ENCODE measurements around the gene IFNL2. TPM values are rescaled to one million over a fixed set of nuclear protein-coding genes. Genes with fewer than 3 reads are reported as not detected.
"Not testable (repeated sequence)": the region's sequence is repeated elsewhere in the genome, so short reads cannot be mapped to it uniquely, and the experiment has no call there.

Gene IFNL2
- total and polyA plus RNA-seq, 4 donors = not detected

GRCh38 chr19:39303373-39304184 lies 35.4 kb downstream of the IFNL2 start:
- Histone ChIP-seq H3K27me3 (ENCODE audit: control insufficient read depth, insufficient read depth, low read length) (peaks cover 21% of the 10 kb centered on the region), H3K36me3 (ENCODE audit: control insufficient read depth, insufficient read depth, low read length) (peaks cover 17% of the 10 kb centered on the region), H3K27ac (ENCODE audit: low read depth, low read length) (no peak overlapping the region), H3K4me1 (ENCODE audit: control insufficient read depth, insufficient read depth, low read length) (peaks cover 24% of the 10 kb centered on the region), H3K9me3 (ENCODE audit: control insufficient read depth, insufficient read depth, low read length) (no peaks in the 10 kb centered on the region), H3K4me3 (ENCODE audit: low read depth, low read length) (no peak overlapping the region)
- WGBS (ENCODE audit: insufficient coverage) = 58% methylated on average over 4 of the region's 10 CpGs
- no peak for DNase-seq (ENCODE audit: low read depth in 4 of 6, low spot score in 6 of 6)

GRCh38 chr19:39304185-39304513 lies 36.0 kb downstream of the IFNL2 start:
- peaks cover 25% of the 10 kb centered on the region for H3K4me1 ChIP-seq (ENCODE audit: control insufficient read depth, insufficient read depth, low read length)
- DNase-seq (ENCODE audit: low read depth in 4 of 6, low spot score in 6 of 6) = no peak
- peaks cover 25% of the 10 kb centered on the region for H3K27me3 ChIP-seq (ENCODE audit: control insufficient read depth, insufficient read depth, low read length)

GRCh38 chr19:39304701-39305571 lies 36.7 kb downstream of the IFNL2 start:
- DNase-seq (ENCODE audit: low read depth in 4 of 6, low spot score in 6 of 6) = no peak
- H3K9me3 ChIP-seq (ENCODE audit: control insufficient read depth, insufficient read depth, low read length) = no peaks in the 10 kb centered on the region
- 28% methylated on average over 4 of the region's 6 CpGs for WGBS (ENCODE audit: insufficient coverage)
- H3K27me3 ChIP-seq (ENCODE audit: control insufficient read depth, insufficient read depth, low read length) = peaks cover 25% of the 10 kb centered on the region
- peaks cover 20% of the 10 kb centered on the region for H3K36me3 ChIP-seq (ENCODE audit: control insufficient read depth, insufficient read depth, low read length)
- H3K4me1 ChIP-seq (ENCODE audit: control insufficient read depth, insufficient read depth, low read length) = peaks cover 25% of the 10 kb centered on the region
- no peak overlapping the region for H3K27ac ChIP-seq (ENCODE audit: low read depth, low read length)
- H3K4me3 ChIP-seq (ENCODE audit: low read depth, low read length) = no peak overlapping the region

More at GRCh38 chr19:39304185-39304513, 36.0 kb downstream of the IFNL2 start:
- peaks cover 20% of the 10 kb centered on the region for H3K36me3 ChIP-seq (ENCODE audit: control insufficient read depth, insufficient read depth, low read length)
- no peaks in the 10 kb centered on the region for H3K9me3 ChIP-seq (ENCODE audit: control insufficient read depth, insufficient read depth, low read length)
- no peak overlapping the region for H3K27ac ChIP-seq (ENCODE audit: low read depth, low read length)
- no peak overlapping the region for H3K4me3 ChIP-seq (ENCODE audit: low read depth, low read length)

GRCh38 chr19:39306075-39306474 lies 37.9 kb downstream of the IFNL2 start:
- no peak for DNase-seq (ENCODE audit: low read depth in 4 of 6, low spot score in 6 of 6)
- Histone ChIP-seq H3K4me1 (ENCODE audit: control insufficient read depth, insufficient read depth, low read length) (peaks cover 35% of the 10 kb centered on the region), H3K4me3 (ENCODE audit: low read depth, low read length) (no peak overlapping the region), H3K36me3 (ENCODE audit: control insufficient read depth, insufficient read depth, low read length) (peaks cover 25% of the 10 kb centered on the region), H3K9me3 (ENCODE audit: control insufficient read depth, insufficient read depth, low read length) (no peaks in the 10 kb centered on the region), H3K27ac (ENCODE audit: low read depth, low read length) (no peak overlapping the region), H3K27me3 (ENCODE audit: control insufficient read depth, insufficient read depth, low read length) (peaks cover 25% of the 10 kb centered on the region)

- WGBS (ENCODE audit: insufficient coverage) = 16% methylated on average over 71 of the region's 71 CpGs
- Histone ChIP-seq H3K4me1 (ENCODE audit: control insufficient read depth, insufficient read depth, low read length) (peaks cover 36% of the 10 kb centered on the region), H3K9me3 (ENCODE audit: control insufficient read depth, insufficient read depth, low read length) (no peaks in the 10 kb centered on the region), H3K27ac (ENCODE audit: low read depth, low read length) (no peak overlapping the region), H3K4me3 (ENCODE audit: low read depth, low read length) (peak overlapping the region; percentile 26), H3K36me3 (ENCODE audit: control insufficient read depth, insufficient read depth, low read length) (peaks cover 33% of the 10 kb centered on the region), H3K27me3 (ENCODE audit: control insufficient read depth, insufficient read depth, low read length) (peaks cover 25% of the 10 kb centered on the region)
- DNase-seq (ENCODE audit: low read depth in 4 of 6, low spot score in 6 of 6) = peak in 1 of 6 donors; percentile 45
Measured at GRCh38 chr19:39307046-39307821, 39.0 kb downstream of the IFNL2 start.

GRCh38 chr19:39307822-39308530 lies 39.8 kb downstream of the IFNL2 start:
- Histone ChIP-seq H3K4me1 (ENCODE audit: control insufficient read depth, insufficient read depth, low read length) (peaks cover 36% of the 10 kb centered on the region), H3K36me3 (ENCODE audit: control insufficient read depth, insufficient read depth, low read length) (peaks cover 40% of the 10 kb centered on the region), H3K27me3 (ENCODE audit: control insufficient read depth, insufficient read depth, low read length) (peaks cover 25% of the 10 kb centered on the region), H3K27ac (ENCODE audit: low read depth, low read length) (no peak overlapping the region), H3K9me3 (ENCODE audit: control insufficient read depth, insufficient read depth, low read length) (no peaks in the 10 kb centered on the region), H3K4me3 (ENCODE audit: low read depth, low read length) (no peak overlapping the region)
- DNase-seq (ENCODE audit: low read depth in 4 of 6, low spot score in 6 of 6) = no peak
- 16% methylated on average over 82 of the region's 82 CpGs for WGBS (ENCODE audit: insufficient coverage)

GRCh38 chr19:39308531-39309304 lies 40.5 kb downstream of the IFNL2 start:
- 31% methylated on average over 15 of the region's 18 CpGs for WGBS (ENCODE audit: insufficient coverage)
- Histone ChIP-seq H3K9me3 (ENCODE audit: control insufficient read depth, insufficient read depth, low read length) (no peaks in the 10 kb centered on the region), H3K27me3 (ENCODE audit: control insufficient read depth, insufficient read depth, low read length) (peaks cover 23% of the 10 kb centered on the region), H3K4me1 (ENCODE audit: control insufficient read depth, insufficient read depth, low read length) (peaks cover 36% of the 10 kb centered on the region), H3K4me3 (ENCODE audit: low read depth, low read length) (no peak overlapping the region), H3K27ac (ENCODE audit: low read depth, low read length) (no peak overlapping the region), H3K36me3 (ENCODE audit: control insufficient read depth, insufficient read depth, low read length) (peaks cover 48% of the 10 kb centered on the region)
- no peak for DNase-seq (ENCODE audit: low read depth in 4 of 6, low spot score in 6 of 6)

GRCh38 chr19:39309305-39309670 lies 41.1 kb downstream of the IFNL2 start:
- DNase-seq (ENCODE audit: low read depth in 4 of 6, low spot score in 6 of 6); H3K27ac ChIP-seq (ENCODE audit: low read depth, low read length); H3K4me3 ChIP-seq (ENCODE audit: low read depth, low read length); H3K9me3 ChIP-seq (ENCODE audit: control insufficient read depth, insufficient read depth, low read length): not testable (repeated sequence)
- H3K27me3 ChIP-seq (ENCODE audit: control insufficient read depth, insufficient read depth, low read length) = peaks cover 23% of the 10 kb centered on the region
- 97% methylated on average over 5 of the region's 7 CpGs for WGBS (ENCODE audit: insufficient coverage)
- peaks cover 36% of the 10 kb centered on the region for H3K4me1 ChIP-seq (ENCODE audit: control insufficient read depth, insufficient read depth, low read length)
- peaks cover 53% of the 10 kb centered on the region for H3K36me3 ChIP-seq (ENCODE audit: control insufficient read depth, insufficient read depth, low read length)
